Measurements from ENCODE around the gene TTYH2.

- no peak for TF ChIP-seq CTCF (IDR thresholded peaks at IDR 0.05; ENCODE audit: insufficient read depth, low read length, poor library complexity, severe bottlenecking)
- TF ChIP-seq EZH2phosphoT487 (conservative IDR thresholded peaks at IDR 0.05; ENCODE audit: low read length), result no peak
These were observed 96.5 kb downstream of the TTYH2 start for GRCh38 chr17:74309902-74310301.
